CD4-positive, alpha-beta T cell treated with Interleukin-4 for 4 hours (primary cell): Measurements from ENCODE around the gene NDUFB7.

Experiments used
- DNase-seq: peaks from one replicate; pipeline ENCODE4 v3.0.0-alpha.2; 2020

NDUFB7 gene

GRCh38 chr19:14519860-14520407 lies 51.9 kb downstream of the NDUFB7 start:
- peak; percentile 56 for DNase-seq

- no peak for DNase-seq
Measured at GRCh38 chr19:14519245-14519859, 52.5 kb downstream of the NDUFB7 start.

GRCh38 chr19:14517840-14518505 lies 53.9 kb downstream of the NDUFB7 start, which contains the start of gene DNAJB1:
Gene DNAJB1, minus strand, starts transcription at chr19:14518397. Its CDS starts 48 bp downstream, at chr19:14518349.
- peak; percentile 60 for DNase-seq

GRCh38 chr19:14517446-14517839 lies 54.4 kb downstream of the NDUFB7 start:
- no peak for DNase-seq

- no peak for DNase-seq
Measured at GRCh38 chr19:14516746-14517438, 55.0 kb downstream of the NDUFB7 start.
